ENCODE measurements around the gene SNTB2. TPM values are rescaled to one million over a fixed set of nuclear protein-coding genes. Genes with fewer than 3 reads are reported as not detected.

SNTB2 gene
- total RNA-seq, 1 donor from 2014 or later: 43.8 TPM

DNA sequence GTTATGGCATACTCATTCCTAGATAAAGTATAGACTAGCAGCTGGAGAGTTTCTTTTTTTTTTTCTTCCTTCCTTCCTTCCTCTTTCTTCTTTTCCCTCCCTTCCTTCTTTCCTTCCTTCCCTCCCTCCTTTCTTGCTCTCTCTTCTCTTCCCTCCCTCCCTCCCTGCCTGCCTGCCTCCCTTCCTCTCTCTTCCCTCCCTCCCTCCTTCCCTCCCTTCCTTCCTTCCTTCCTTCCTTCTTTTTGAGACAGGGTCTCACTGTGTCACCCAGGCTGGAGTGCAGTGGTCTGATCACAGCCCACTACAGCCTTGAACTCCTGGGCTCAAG is 7.0 kb upstream of the SNTB2 start:
- DNase-seq (ENCODE audit: low spot score): no peak

DNA sequence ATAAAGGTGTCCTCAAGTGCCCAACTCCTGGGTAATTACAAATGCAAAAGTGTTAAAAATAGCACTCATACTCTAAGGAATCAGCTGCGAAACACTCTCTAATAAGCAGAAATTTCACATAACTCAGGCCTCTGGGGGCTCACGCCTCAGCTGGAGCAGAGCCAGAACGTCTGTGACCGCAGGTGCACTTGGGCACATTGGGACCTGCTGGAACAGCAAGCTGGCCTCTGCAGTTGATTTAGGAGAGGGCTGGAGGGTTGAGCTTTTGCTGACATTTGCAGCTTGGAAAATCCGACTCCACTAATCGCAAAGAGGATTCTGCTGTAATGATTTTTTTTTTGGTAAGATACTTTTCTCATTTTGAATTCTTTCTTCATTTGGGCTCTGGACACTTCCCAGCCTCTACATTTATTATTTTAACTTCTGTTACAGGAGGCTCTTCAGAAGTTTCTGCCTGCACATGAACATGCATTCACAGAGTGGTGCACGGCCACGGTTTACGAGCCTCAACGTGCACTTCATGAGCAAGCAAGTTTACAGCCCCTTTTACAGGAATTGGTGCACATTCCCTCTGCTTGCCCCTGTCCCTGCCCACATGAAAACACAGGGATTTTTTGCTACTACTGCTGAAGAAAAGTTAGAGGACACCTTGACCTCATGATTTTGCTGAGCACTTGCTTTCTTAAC is 4.1 kb upstream of the SNTB2 start:
- no peak for DNase-seq (ENCODE audit: low spot score)

DNA sequence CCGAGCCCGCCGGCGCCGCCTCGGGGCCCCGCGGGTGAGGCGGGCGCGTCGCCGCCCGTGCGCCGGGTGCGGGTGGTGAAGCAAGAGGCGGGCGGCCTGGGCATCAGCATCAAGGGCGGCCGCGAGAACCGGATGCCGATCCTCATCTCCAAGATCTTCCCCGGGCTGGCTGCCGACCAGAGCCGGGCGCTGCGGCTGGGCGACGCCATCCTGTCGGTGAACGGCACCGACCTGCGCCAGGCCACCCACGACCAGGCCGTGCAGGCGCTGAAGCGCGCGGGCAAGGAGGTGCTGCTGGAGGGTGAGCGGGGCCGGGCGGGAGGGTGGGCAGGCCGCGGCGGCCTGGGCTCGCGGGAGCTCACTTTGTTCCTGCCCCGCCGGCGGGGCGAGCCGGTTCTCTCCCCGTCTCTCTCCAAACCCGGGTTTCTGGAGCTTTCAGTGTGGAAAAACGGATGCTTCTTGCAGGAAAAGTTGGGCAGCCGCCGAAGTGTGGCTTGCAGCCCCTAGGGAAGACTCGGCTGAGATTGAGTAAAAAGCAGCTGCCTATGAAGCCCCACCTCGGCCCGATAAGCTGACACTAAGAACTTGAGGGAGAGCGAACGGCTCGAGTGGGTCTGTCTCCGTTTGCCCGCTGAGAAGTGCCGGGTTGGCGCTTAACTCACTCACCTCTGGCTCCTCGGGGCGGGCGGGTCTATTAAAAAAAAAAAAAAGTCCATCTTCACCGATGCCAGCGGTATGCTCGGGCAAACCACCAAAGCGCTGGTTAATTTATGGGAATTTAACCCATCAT is 677 bp downstream of the SNTB2 start:
- DNase-seq (ENCODE audit: low spot score): peak; percentile 34

DNA sequence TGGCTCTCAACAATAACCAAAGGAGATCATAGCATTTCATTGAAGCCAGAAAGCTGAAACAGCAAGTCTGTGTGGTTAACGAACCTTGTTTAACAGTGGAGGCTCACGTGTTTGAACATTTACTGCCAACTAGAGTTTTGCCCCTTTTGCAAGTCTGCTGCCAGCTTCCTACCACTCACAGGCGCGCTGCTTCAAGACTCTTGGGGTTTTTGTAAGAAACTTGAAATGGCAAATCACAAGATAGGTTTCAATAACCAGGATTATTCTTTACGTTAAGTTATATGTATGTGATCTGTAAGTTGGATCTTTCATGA is 1.2 kb downstream of the SNTB2 start:
- peak; percentile 29 for DNase-seq (ENCODE audit: low spot score)

DNA sequence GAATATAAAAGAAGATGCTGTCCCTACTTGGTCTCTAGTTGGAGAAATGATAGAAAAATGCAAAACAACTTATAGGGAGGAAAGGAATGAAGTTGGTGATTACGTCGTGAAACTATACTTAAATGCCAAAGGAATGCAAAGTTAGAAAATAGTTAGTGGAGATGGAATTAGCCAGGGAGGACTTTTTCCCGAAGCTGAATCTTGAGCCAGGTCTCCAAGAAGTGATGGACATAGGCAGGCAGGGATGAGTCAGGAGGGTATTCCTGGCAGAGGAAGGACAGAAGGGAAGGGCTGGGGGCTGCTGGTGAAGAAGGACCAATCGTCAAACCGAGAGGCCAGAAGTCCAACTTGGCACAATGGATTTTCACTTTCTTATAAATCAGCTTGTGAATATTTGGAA is 1.8 kb downstream of the SNTB2 start:
- DNase-seq (ENCODE audit: low spot score): no peak

DNA sequence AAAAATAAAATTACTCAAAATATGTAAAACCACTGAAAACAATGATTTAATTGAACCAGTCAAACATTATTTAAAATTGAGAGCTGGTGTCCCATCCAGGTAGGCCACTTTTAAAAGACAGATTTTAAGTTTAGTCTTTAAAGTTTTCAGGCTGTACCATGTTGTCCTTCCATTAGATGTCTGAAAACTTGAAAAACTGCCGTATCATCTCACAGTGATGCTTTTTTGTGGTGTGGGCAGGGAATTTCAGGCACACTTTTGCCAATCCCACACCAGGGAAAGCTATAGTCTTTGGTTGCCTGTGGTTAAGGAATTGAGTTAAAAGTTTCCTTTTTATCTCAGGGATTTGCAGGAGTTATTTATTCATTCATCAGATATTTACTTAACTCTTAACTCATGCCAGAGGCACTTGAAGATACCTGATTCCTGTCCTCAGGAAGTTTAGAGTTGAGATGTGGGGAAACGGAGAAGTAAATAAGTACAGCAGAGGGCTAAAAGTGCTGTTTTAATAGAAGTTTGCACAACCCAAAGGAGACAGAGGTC is 3.2 kb downstream of the SNTB2 start:
- DNase-seq (ENCODE audit: low spot score): no peak

DNA sequence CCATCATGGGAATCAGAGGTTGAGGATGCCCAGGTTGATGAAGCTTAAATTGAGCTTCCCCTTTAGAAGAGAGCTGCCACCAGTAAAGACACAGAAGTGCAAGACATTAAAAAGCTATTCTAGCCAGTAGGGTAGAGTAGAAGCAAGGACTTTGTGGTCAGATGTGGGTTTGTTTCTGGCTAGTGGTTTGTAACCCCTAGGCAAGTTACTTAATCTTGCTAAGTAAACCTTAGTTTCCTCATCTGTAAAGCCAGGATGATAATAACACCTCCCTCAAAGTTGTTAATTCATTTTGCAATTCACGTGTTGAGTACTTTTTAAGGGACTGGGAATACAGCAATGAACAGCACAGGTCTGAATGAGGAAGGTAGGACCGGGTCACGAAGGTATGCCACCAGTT is 3.6 kb downstream of the SNTB2 start:
- no peak for DNase-seq (ENCODE audit: low spot score)

DNA sequence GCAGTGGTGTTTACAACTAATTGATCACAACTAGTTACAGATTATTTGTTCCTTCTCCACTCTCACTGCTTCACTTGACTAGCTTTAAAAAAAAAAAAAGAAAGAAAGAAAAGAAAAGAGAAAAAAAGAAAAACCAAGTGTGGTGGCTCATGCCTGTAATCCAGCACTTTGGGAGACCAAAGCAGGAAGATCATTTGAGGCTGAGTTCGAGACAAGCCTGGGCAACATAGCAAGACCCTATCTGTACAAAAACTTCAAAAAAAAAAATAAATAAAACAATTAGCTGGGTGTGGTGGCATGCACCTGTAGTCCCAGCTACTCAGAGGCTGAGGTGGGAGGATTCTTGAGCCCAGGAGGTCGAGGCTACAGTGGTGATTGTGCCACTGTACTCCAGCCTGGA is 4.2 kb downstream of the SNTB2 start:
- no peak for DNase-seq (ENCODE audit: low spot score)

DNA sequence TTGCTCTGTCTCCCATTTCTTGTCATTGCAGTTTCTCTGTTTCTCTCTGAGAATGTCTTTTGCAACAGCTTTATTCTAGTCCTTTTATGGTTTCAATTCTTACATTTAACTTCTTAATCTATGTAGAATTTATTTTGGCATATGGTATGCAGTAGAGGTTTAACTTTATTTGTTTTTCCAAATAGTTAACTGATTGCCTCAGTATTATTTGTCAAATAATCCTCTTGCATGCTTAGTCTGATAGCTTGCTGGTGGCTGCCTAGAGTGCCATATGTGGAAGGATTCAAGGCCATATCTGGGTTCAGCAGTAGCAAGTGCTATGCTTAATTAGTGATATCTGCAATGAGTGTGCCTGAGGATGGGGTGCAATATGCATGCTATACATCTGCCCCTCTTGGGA is 6.9 kb downstream of the SNTB2 start:
- DNase-seq (ENCODE audit: low spot score): no peak

DNA sequence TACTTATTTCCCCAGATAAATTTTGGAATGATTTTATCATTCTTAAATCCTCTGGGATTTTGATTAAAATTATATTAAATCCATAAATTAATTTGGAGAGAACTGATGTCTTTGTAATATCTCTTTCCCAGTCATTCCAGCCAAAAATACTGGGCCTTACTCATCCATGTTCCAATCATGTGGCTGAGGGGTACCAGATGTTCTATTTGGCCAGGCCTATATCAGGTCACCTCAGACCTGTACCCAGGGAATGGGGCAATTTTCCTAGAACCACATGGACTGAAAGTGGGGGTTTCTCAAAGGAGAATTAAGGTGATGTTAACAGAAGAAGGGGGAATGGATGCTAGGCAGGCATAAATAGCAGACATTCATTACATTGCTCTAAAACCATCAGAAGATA is 7.5 kb downstream of the SNTB2 start:
- DNase-seq (ENCODE audit: low spot score): no peak

DNA sequence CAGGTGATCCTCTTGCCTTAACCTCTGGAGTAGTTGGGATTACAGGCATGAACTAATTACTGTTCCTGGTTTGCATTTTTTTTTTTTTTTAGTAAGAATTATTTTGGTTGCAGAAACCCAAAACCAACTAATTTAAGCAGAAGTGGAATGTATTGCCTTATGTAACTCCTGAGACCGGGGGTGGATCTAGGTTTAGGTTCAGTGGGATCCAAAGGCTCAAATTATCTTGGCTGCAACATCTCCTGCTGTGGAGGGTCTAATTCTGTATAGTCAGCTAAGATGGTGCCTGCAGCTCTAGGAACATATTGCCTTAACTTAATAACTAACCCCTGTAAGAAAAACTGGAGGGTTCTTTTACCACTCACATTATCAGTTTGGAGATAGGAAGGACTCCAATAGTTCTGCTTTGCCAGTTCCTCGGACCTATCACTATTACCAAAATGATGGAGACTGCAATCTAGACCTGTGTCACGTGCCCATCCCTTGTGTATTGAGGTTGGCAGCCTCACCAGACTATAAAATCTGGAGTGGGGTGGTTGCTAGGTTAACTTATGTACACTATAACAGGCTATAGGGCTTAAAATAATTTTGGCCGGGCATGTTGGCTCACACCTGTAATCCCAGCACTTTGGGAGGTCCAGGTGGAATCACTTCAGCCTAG is 8.5 kb downstream of the SNTB2 start:
- no peak for DNase-seq (ENCODE audit: low spot score)

DNA sequence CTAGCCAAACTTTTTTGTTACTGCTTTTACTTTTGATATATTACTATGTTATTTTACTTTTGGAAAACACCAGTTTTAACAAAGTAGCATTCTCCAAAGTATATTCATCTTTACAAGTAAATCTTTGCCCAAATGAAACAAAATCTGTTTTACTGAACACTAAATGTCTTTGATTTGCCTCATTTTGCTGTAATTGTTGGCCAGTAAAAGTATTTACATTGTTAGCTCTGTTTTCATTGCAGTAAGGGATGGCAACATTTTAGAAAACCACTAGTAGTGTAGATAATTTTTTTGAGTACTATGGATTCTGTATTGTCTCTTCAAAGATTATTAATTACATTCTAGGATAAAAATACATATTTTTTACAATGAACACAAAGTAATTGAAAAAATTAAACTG is 10.6 kb downstream of the SNTB2 start:
- DNase-seq (ENCODE audit: low spot score): no peak

DNA sequence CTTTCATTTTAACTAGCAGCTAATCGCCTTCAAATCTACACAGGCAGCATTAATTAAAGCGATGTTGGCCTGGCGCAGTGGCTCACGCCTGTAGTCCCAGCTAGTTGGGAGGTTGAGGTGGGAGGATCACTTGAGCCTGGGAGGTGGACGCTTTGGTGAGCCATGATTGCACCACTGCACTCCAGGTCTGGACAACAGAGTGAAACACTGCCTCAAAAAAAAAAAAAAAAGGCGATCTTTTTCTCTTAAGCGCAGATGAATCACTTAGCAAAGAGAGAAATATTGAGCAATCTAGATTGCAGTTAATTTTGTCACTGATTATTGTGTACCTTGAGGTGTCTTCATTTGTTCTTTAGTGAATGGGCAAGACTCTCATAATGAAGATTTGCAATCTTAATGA is 12.4 kb downstream of the SNTB2 start:
- DNase-seq (ENCODE audit: low spot score): no peak

DNA sequence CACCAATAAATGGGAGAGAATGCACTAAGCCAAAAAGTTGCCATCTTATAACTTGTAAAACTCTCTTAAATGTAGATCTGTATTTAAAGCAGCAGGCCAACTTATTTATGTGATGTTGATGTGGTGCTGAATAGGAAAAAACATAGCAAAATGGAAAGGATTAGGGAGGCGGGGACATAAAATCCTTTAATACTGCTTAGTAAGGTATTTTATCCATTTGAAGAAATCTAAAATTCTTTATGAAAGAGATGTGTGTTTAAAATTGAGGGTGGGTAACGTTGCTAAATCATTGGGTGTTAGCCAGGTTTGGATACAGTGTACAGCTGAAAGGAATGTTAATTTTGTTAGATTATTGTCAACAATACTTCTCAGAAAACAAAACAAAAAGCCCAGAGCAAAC is 14.3 kb downstream of the SNTB2 start:
- no peak for DNase-seq (ENCODE audit: low spot score)

DNA sequence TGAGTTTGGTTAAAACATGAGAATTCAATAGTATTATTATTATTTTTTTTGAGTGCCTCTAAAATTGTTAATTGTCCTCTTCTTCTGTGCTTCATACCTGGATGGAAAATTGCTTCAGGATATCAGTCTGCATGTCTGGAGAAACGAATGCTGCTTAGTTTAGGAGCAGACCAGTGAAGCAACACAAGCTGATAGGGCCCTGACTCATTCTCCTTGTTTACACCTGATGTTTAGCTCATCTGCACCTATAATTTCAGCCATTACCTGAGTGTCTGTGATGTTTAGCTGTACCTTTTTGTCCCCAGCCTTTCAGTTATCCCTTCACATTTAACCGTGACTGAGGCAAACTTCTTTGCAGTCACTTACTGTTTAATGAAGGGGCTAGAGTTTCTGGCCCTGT is 14.8 kb downstream of the SNTB2 start:
- no peak for DNase-seq (ENCODE audit: low spot score)

DNA sequence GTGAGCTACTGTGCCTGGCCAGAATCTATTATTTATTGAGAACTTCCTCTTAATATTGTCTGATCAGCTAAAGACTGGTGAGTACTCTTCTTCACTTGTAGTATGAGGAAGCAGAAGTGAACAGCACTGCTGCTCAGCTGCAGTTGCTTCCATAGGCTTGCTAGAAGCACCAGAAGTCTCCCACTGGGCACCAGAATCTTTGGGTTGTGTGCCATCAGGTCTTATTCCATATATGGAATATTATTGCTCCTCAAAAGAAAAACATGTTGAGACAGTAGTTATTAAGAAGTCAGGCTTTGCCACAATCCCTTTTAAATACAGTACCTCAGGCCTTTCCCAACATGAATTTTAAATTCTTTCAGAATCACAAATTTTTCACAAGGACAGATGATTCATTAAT is 17.2 kb downstream of the SNTB2 start:
- DNase-seq (ENCODE audit: low spot score): no peak

DNA sequence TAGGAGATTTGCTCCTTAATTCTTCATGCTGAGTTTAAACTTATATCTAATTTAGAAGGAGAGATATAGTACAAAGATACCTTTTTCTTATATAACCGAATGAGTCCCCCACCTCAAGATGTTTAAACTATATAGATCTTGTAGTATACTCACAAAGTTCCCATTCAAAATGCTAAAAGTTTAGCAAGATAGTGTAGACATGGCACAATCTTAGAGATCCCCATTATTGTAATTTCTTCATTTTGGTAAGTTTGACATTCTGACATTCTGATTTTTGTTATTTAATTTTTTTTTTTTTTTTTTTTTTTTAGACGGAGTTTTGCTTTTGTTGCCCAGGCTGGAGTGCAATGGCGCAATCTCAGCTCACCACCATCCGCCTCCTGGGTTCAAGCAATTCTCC is 22.8 kb downstream of the SNTB2 start:
- DNase-seq (ENCODE audit: low spot score): no peak

DNA sequence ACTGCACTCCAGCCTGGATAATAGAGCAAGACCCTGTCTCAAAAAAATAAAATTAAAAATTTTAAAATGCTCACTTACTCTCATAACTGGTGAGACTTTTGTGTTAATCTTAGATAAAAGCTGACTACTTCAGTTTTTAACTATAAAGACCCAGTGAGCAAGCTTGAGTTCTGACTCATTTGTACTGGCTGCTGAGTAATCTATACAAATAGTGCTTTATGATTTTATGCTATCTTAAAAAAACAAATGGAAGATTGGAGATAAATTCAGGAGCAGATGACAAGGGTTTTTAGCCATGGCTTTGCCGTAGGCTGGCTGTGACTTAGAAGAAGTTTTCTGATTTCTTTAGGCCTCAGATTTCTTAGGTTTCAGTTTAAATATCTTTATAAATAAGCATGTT is 30.5 kb downstream of the SNTB2 start:
- DNase-seq (ENCODE audit: low spot score): no peak

DNA sequence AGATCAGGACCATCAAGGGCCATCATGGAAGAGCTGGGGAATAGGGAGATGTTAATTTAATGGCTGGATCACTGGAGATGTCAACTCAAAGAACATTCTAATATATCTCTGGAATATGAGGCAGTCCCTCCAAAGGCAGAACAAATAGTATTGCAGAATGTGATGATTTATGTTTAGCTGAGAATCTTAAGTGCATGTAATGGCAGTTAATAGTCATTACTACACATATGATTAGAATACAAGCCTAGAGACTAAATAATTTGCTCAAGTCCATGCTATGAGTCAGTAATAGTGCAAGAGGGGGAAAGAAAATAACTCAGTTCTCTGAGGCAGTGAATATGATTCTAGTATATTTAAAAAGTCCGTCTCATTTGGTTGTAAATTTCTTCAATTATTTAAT is 32.3 kb downstream of the SNTB2 start:
- DNase-seq (ENCODE audit: low spot score): no peak

DNA sequence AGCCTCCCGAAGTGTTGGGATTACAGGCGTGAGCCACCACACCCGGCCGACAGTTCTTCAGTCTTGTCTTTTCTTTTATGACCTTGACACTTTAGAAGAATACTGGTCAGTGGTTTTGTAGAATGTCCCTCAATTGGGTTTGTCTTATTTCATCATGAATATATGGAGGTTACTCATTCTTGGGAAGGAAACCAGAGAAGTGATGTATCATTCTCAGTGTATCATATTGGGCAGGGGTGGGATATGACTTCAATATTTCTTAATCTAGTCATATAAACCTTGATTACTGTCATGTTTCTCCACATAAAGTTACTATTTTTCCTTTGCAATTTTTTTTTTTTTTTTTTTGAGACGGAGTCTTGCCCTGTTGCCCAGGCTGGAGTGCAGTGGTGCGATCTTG is 36.9 kb downstream of the SNTB2 start:
- no peak for DNase-seq (ENCODE audit: low spot score)

DNA sequence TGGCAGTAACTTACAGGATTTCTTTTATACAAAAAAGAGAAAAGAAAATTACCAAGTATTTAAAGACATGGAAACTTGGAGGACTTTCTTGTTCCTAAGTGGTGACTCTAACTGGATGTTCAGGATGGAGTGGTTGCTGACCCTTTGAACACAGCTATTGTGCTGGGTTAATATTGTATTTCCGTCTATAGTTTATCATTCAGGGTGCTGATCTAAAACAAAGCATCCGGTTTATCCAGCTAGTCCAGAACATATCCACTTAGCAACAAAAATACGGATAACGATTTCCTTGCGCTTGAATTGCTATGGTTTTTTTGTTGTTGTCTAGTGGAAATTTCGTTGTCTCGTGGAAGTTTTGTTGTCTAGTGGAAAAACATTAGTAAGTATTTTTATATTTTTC is 38.2 kb downstream of the SNTB2 start:
- DNase-seq (ENCODE audit: low spot score): no peak

DNA sequence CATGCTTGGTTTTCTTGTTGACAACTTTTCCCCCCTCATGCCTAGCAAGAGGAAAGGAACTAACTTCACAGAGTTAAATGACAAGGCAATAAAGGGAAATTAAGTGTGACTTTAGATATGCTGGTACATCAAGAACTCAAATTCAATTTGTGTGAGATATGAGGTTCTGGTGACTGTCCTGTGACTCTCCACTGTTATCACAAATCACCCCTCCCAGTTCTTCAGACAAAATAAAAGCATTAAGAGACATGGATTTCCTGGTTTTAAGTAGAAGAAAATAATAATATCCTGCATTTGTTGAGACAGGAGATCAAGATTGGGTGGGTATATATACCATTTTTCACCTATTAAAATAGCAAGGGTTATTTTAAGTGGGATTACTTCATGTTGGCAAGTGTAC is 46.2 kb downstream of the SNTB2 start:
- DNase-seq (ENCODE audit: low spot score): no peak

DNA sequence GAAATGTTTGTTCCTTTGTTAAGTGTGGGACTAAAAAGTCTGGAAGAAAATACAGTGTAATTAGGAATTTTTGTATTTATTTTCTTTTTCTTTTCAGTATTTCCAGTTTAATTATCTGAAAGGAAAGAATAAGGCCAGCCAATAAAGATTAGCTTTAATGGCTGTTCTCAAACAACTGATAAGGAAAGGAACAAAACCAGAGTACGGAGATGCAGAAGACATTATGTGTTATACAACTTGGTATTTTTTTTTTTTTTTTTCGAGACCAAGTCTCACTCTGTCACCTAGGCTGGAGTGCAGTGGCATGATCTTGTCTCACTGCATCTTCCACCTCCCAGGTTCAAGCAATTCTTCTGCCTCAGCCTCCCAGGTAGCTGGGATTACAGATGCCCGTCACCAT is 47.5 kb downstream of the SNTB2 start:
- DNase-seq (ENCODE audit: low spot score): no peak

Data from mucosa of gallbladder (tissue), 1 donor.